Activated naive CD8-positive, alpha-beta T cell treated with anti-CD3 and anti-CD28 coated beads, Interleukin-2, amount 50 U/mL, for 24 hours (primary cell): Measurements from ENCODE around the gene NUBPL.

Experiments
- ATAC-seq: fragments of 150-1000 bp; cut with Tn5 transposase; one replicate; pipeline ENCODE4 v1.10.0; 2021
- DNase-seq: peaks from one replicate; pipeline ENCODE4 v3.0.0; 2021
- H3K27ac Mint-ChIP-seq: one replicate; pipeline ENCODE4 v1.8.0; 2021; ENCODE audit warnings: mild to moderate bottlenecking, mixed read lengths
- H3K27me3 Mint-ChIP-seq: one replicate; pipeline ENCODE4 v1.8.0; 2021; ENCODE audit warnings: mixed read lengths
- H3K36me3 Mint-ChIP-seq: one replicate; pipeline ENCODE4 v1.8.0; 2021; ENCODE audit warnings: low read depth, mixed read lengths
- H3K4me1 Mint-ChIP-seq: one replicate; pipeline ENCODE4 v1.8.0; 2021; ENCODE audit warnings: mixed read lengths
- H3K4me3 Mint-ChIP-seq: one replicate; pipeline ENCODE4 v1.8.0; 2021; ENCODE audit warnings: mild to moderate bottlenecking, moderate library complexity, mixed read lengths
- H3K9me3 Mint-ChIP-seq: one replicate; pipeline ENCODE4 v1.8.0; 2021; ENCODE audit warnings: mixed read lengths

The NUBPL gene

DNA sequence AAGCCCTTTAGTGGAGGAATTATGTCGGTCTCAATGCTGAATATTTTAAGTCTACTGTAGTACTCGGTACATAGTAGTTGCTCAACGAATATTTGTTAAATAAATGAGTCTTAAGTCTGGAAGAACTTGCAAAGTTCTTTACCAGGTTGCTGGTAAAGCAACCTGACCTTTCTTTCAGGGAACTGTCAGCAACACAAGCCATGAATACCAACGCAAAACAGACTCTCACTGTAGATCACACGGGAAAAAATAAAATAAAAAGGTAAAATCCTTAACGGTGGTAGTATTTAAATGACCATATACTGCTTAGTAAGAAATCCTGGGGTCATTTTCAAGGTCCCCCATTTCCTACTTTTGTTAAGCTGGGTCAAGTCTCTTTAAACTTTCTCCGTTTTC lies 447 bp upstream of the NUBPL start:
- DNase-seq, result no peak
- no peaks in the 10 kb centered on the region for H3K9me3 Mint-ChIP-seq
- H3K27ac Mint-ChIP-seq, result peak overlapping the region; percentile 97
- H3K36me3 Mint-ChIP-seq, result peaks cover 4% of the 10 kb centered on the region
- peaks cover 31% of the 10 kb centered on the region for H3K4me1 Mint-ChIP-seq
- peaks cover 10% of the 10 kb centered on the region for H3K27me3 Mint-ChIP-seq
- ATAC-seq, result no peak
- peak overlapping the region; percentile 91 for H3K4me3 Mint-ChIP-seq

DNA sequence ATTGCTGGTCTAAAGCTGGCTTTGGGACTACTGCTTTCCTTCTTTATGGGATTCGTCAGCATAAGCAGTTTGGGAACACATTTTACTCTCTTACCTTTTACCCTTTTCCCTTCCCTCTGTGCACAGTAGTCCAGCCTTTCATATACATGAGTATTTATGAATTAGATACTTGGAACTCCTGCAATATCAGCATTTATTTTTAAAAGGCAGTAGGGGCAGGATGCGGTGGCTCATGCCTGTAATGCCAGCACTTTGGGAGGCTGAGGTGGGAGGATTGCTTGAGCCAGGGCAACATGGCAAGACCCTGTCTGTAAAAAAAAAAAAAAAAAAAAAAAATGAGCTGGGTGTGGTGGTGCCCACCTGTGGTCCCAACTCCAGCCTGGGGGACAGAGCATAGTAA lies 3.0 kb downstream of the NUBPL start:
- Mint-ChIP-seq H3K36me3 (peaks cover 22% of the 10 kb centered on the region), H3K27me3 (peaks cover 1% of the 10 kb centered on the region), H3K27ac (no peak overlapping the region), H3K4me1 (peaks cover 40% of the 10 kb centered on the region), H3K4me3 (no peak overlapping the region), H3K9me3 (no peaks in the 10 kb centered on the region)
- DNase-seq (no peak), ATAC-seq (no peak)

DNA sequence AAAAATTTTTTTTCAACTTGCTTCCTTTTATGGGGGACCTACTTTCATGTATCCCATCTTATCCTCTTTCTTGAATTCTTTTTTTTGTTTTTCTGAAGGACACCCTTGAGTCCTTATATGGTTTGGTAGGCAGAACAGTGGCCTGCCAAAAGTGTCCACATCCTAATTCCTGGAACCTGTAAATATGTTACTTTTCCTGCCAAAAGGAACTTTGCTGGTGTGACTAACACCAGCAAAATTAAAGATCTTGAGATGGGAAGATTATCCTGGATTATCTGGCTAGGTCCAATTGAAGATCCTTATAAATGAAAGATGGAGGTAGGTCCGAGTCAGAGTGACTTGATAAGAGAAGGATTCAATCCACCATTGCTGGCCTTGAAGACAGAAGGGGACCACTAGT lies 5.3 kb downstream of the NUBPL start:
- Mint-ChIP-seq H3K4me1 (peaks cover 27% of the 10 kb centered on the region), H3K27ac (no peak overlapping the region)

DNA sequence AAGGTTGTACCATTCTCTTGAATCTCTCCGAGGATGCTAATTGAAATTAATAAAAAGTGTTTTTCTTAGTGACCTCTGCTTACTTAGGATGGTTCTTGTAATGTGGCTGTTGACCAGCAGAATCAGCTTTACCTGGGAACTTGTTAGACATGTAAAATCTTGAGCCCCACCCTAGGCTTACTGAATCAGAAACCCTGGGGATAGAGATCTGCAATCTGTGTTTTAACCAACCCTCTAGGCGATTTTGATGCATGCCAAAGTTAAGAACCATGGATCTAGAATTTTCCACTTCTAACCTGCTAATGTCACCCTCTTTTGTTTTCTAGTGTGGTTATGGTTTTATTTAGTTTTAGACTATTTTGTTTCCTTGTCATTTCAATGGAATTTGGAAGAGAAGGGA lies 6.5 kb downstream of the NUBPL start:
- DNase-seq (no peak), ATAC-seq (no peak)
- Mint-ChIP-seq H3K4me1 (peaks cover 19% of the 10 kb centered on the region), H3K4me3 (no peak overlapping the region), H3K9me3 (no peaks in the 10 kb centered on the region), H3K27me3 (no peaks in the 10 kb centered on the region), H3K36me3 (peaks cover 29% of the 10 kb centered on the region), H3K27ac (no peak overlapping the region)

More for the DNA sequence above, 5.3 kb downstream of the NUBPL start:
- no peak for DNase-seq
- ATAC-seq, result no peak
- Mint-ChIP-seq H3K9me3 (no peaks in the 10 kb centered on the region), H3K4me3 (no peak overlapping the region), H3K36me3 (peaks cover 28% of the 10 kb centered on the region), H3K27me3 (no peaks in the 10 kb centered on the region)

DNA sequence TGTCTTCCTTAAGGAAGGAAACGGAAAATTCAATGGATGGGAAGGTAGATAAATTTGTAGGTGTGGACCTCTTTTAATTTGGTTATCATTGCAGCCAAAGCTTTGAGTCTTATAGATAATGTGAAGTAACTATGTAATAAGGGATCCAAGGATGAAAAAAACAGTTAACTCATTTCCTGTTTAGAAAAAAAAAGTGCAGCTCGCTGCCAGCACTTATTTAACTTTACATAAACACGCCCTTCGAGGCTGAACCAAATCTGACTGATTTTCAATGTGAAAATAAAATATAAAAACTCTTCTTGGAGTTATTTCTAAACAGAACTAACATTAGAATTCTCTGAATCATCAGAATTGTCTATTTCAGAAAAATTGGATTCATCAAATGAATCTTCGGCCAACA lies 7.0 kb downstream of the NUBPL start:
- ATAC-seq (no peak), DNase-seq (no peak)
- Mint-ChIP-seq H3K4me1 (peaks cover 13% of the 10 kb centered on the region), H3K4me3 (no peak overlapping the region), H3K9me3 (no peaks in the 10 kb centered on the region), H3K27me3 (no peaks in the 10 kb centered on the region), H3K27ac (no peak overlapping the region), H3K36me3 (peaks cover 29% of the 10 kb centered on the region)

DNA sequence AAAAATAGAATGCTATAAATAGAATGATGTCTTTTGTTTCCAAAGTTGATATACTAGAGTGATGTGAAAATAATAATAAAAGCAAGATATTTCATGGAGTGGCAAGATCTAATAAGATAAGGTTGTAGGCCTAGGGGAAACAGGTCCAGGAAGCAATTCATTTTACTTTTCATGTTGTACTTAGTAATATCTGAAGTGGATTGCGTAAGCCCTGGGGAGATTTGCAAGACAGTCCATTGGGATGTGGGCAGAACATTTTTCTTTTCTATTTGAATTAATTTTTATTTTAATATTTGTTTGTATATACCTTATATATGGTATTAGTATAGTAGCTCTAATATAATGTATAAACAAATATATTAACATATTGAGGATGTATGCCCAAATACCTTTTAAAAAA lies 7.5 kb downstream of the NUBPL start:
- H3K4me3 Mint-ChIP-seq, result no peak overlapping the region
- DNase-seq, result no peak
- H3K27me3 Mint-ChIP-seq, result no peaks in the 10 kb centered on the region
- H3K4me1 Mint-ChIP-seq, result peaks cover 9% of the 10 kb centered on the region
- H3K9me3 Mint-ChIP-seq, result no peaks in the 10 kb centered on the region
- peaks cover 29% of the 10 kb centered on the region for H3K36me3 Mint-ChIP-seq
- no peak for ATAC-seq
- no peak overlapping the region for H3K27ac Mint-ChIP-seq

DNA sequence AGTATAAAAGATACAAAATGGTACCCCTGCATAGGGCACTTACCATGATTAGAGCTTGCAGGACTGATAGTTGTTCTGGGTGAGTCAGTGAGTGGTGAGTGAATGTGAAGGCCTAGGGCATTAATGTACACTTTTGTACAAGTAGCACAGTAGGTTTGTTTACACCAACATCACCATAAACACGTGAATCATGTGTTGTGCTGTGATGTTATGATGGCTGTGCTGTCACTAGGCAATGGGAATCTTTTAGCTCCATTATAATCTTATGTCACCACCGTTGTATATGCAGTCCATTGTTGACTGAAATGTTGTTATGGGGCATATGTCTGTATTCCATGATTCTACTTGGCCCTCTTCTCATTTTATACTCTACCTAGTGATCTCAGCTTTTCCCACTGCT lies 11.8 kb downstream of the NUBPL start:
- H3K36me3 Mint-ChIP-seq, result peaks cover 24% of the 10 kb centered on the region
- no peaks in the 10 kb centered on the region for H3K9me3 Mint-ChIP-seq
- peaks cover 6% of the 10 kb centered on the region for H3K4me1 Mint-ChIP-seq
- no peak for DNase-seq
- no peaks in the 10 kb centered on the region for H3K27me3 Mint-ChIP-seq
- no peak for ATAC-seq
- no peak overlapping the region for H3K27ac Mint-ChIP-seq
- H3K4me3 Mint-ChIP-seq, result no peak overlapping the region

DNA sequence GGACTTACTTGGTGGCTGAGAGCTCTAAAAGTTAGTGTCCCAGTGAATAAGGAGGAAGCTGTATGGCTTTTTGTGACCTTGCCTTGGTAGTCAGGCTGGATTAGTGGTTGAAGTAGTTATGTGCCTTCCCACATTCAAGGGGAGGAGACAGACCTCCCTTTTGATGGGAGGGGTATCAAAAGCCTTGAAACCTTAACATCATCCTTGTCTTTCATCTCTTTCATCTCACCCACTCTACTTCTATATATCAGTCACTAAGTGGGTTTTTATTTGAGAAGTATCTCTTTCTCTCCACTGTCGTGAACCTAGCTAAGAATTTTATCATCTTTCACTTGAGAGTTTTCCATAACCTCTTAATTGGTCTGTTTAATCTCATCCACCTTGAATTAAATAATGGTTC lies 15.7 kb downstream of the NUBPL start:
- DNase-seq (no peak), ATAC-seq (no peak)
- Mint-ChIP-seq H3K36me3 (peaks cover 9% of the 10 kb centered on the region), H3K9me3 (no peaks in the 10 kb centered on the region), H3K4me3 (no peak overlapping the region), H3K27ac (no peak overlapping the region), H3K27me3 (no peaks in the 10 kb centered on the region), H3K4me1 (no peaks in the 10 kb centered on the region)

DNA sequence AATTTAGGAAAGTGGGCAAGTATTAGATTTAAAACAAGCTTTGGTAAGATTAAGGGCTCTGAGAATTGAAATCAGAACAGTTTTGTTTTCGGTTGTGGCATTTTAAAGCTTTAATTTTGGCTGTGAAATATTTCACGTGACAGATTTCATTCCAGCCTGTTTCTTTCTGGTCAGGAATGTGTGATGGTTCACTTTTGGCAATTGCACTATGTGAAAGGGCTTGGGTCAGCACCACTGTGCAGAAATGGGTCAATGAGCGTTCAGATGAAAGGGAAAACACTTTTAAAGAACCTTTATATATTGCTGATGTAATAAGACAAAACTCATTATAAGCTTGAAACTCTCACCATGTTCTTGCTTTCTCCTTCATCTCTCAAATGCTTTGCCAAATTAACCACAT lies 17.1 kb downstream of the NUBPL start:
- peaks cover 7% of the 10 kb centered on the region for H3K36me3 Mint-ChIP-seq
- no peaks in the 10 kb centered on the region for H3K4me1 Mint-ChIP-seq
- H3K4me3 Mint-ChIP-seq, result no peak overlapping the region
- H3K27me3 Mint-ChIP-seq, result no peaks in the 10 kb centered on the region
- H3K9me3 Mint-ChIP-seq, result no peaks in the 10 kb centered on the region
- no peak overlapping the region for H3K27ac Mint-ChIP-seq
- ATAC-seq (no peak), DNase-seq (no peak)

DNA sequence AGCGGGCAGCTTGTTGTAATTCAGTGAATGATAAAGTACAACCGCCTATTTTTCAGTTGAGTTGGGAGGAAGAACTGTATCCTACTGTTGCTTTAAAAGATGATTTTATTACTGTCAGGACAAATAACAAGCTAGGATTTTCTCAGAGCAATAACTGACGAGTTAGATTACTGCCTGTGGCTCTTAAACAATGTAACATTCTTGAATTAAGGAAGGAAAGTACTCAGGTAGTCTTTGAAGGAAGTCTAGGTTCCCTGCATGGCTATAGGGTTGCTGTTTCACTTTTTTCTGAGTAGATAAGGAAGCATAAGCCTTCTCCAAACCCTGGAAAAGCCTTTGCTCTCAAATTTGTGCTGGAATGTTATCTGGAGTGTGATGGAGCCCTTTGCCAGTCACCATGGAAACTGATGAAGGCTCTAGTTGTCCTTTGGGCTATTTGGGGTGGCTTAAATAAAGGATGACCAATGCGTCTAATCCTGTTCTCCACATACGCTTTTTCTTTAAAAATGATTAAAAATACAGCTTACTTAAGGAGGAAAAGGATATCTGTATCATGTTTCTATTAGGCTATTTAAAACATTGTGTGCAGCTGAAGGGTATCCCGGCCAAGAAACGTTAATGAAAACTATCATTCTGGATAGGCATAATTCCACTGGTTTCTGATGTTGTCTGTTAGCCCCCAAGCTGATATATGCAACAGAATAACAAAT lies 17.7 kb downstream of the NUBPL start:
- Mint-ChIP-seq H3K4me3 (no peak overlapping the region), H3K27ac (no peak overlapping the region), H3K4me1 (no peaks in the 10 kb centered on the region), H3K36me3 (peaks cover 10% of the 10 kb centered on the region), H3K27me3 (no peaks in the 10 kb centered on the region), H3K9me3 (no peaks in the 10 kb centered on the region)
- no peak for ATAC-seq
- DNase-seq, result no peak

DNA sequence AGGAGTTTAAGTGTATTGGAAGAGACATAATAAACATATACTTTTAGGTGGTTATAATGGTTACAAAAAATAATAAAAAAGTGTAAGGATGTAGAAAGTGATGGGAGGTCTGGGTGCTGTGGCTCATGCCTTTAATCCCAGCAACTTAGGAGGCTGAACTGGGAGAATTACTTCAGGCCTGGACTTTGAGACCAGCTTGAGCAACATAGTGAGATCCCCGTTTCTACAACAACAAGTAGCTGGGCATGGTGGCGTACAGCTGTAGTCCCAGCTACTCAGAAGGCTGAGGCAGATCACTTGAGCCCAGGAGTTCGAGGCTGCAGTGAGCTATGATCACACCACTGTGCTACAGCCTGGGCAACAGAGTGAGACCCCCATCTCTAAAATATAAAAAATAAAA lies 19.0 kb downstream of the NUBPL start:
- DNase-seq (no peak), ATAC-seq (no peak)
- Mint-ChIP-seq H3K27me3 (no peaks in the 10 kb centered on the region), H3K9me3 (no peaks in the 10 kb centered on the region), H3K27ac (no peak overlapping the region), H3K4me3 (no peak overlapping the region), H3K4me1 (no peaks in the 10 kb centered on the region), H3K36me3 (peaks cover 12% of the 10 kb centered on the region)

DNA sequence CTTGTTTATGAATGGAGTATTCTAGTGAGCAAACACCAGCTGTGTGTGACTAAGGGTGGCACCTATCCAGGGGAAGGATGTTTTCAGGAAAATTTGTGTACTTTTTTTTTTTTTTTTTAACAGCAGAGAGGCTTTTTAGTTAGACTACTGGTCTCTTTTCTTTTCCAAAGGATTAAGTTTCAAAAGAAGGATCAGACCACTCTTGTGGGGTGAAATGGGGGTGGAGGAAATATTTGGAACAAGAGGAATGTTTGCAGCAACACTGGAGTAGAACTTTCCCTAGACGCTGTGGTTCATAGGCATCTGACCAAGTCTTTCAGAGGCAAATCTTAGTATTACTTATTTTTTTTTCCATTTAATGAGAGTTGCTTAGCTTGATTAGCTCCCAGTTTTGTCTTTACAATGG lies 21.1 kb downstream of the NUBPL start:
- Mint-ChIP-seq H3K4me1 (no peaks in the 10 kb centered on the region), H3K9me3 (no peaks in the 10 kb centered on the region)
- no peak for DNase-seq

DNA sequence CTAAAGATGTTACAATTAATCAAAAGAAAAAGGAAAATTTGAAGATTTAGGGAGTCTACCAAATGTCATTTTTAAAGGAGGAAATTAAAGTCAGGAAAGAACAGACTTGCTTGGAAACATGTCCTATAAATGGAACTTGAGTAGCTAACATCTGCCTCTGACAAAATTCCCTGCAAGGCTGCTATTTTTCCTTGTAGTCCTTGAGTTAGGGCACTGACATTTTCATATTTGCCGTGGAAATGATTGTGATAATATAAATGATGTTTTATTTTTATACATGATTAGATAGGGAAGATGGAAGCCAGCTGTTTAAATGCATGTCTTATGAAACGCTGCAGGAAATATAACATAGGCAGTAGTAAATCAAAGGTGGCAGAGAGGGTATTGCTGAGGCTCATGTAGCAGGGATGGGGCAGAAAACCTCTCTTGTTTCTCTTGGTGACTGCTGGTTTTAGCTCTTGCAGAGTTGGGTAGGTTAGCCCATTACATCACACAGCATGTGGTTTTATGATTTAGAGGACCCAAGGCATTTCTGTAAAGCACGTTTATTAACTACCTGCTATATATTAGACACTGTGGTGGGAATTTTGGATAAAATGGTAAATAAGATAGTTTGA lies 21.7 kb downstream of the NUBPL start:
- DNase-seq, result no peak
- no peaks in the 10 kb centered on the region for H3K9me3 Mint-ChIP-seq
- H3K27ac Mint-ChIP-seq, result no peak overlapping the region
- H3K27me3 Mint-ChIP-seq, result no peaks in the 10 kb centered on the region
- no peak overlapping the region for H3K4me3 Mint-ChIP-seq
- H3K36me3 Mint-ChIP-seq, result peaks cover 10% of the 10 kb centered on the region
- no peak for ATAC-seq
- no peaks in the 10 kb centered on the region for H3K4me1 Mint-ChIP-seq

More for the DNA sequence above, 21.1 kb downstream of the NUBPL start:
- no peak overlapping the region for H3K4me3 Mint-ChIP-seq
- no peak overlapping the region for H3K27ac Mint-ChIP-seq
- H3K36me3 Mint-ChIP-seq, result peaks cover 14% of the 10 kb centered on the region
- no peaks in the 10 kb centered on the region for H3K27me3 Mint-ChIP-seq
- ATAC-seq, result no peak

DNA sequence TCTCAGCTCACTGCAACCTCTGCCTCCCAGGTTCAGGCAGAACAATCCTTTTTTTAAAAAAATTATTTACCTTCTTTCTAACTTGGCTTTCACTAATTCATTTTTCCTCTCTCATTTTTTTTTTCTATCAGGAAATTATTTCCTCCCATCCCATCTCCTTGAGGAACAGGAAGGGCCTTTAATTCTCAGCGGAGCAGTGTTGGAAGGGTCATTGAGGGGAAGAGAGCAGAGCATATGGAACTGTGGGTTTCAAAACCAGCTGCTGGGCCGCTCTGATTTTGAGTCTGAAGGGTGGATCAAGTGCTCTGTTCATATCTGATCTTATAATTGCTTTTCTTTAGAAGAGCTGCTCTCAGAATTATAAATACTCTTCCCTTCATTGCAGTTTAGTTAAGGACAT lies 29.0 kb downstream of the NUBPL start:
- no peaks in the 10 kb centered on the region for H3K4me1 Mint-ChIP-seq
- H3K9me3 Mint-ChIP-seq, result no peaks in the 10 kb centered on the region
- no peak overlapping the region for H3K27ac Mint-ChIP-seq
- DNase-seq, result no peak
- no peak for ATAC-seq
- H3K4me3 Mint-ChIP-seq, result no peak overlapping the region
- peaks cover 13% of the 10 kb centered on the region for H3K36me3 Mint-ChIP-seq
- no peaks in the 10 kb centered on the region for H3K27me3 Mint-ChIP-seq

DNA sequence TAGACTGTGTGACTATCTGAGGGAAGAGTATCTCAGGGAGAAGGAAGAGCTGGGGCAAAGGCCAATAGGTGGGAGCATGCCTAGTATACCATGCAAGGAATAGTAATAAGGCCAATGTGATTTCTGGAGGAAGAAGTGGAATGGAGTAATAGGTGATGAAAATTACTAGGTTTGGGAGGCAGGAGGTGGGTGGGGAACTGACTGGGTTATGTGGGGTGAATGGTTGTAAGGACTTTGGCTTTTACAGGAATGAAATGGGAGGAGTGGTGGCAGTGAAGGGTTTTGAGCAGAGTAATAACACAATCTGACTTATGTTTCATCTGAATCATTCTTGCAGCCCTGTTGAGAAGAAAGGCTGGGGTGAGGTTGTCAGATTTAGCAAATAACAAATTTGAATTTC lies 30.9 kb downstream of the NUBPL start:
- Mint-ChIP-seq H3K4me1 (no peaks in the 10 kb centered on the region), H3K36me3 (peaks cover 8% of the 10 kb centered on the region), H3K4me3 (no peak overlapping the region), H3K9me3 (no peaks in the 10 kb centered on the region), H3K27me3 (no peaks in the 10 kb centered on the region), H3K27ac (no peak overlapping the region)
- DNase-seq (no peak), ATAC-seq (no peak)

DNA sequence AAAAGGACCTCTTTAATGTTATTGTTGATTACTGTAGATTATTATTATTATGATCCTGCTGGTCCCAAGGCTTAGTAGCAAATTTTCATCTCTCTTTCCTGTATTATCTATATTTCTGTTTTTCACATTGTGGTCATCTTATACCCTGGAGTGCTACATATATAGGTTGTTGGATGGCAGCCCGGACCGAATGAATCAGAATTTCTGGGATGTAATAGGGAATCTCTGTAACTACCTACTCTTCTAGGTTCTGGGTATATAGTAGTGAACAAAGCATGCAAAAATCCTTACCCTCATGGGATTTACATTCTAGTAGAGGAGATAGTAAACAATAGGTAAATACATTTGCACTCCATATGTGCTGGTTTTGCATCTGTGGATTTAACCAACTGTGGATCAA lies 31.4 kb downstream of the NUBPL start:
- Mint-ChIP-seq H3K4me1 (no peaks in the 10 kb centered on the region), H3K27me3 (no peaks in the 10 kb centered on the region), H3K36me3 (peaks cover 8% of the 10 kb centered on the region), H3K9me3 (no peaks in the 10 kb centered on the region), H3K27ac (no peak overlapping the region), H3K4me3 (no peak overlapping the region)
- DNase-seq (no peak), ATAC-seq (no peak)
